ENCODE results near the gene HSD17B2.

- TF ChIP-seq POLR2AphosphoS5 (IDR thresholded peaks at IDR 0.05) (no peak), POLR2A (IDR thresholded peaks at IDR 0.05; ENCODE audit: low read depth) (no peak), CTCF (IDR thresholded peaks at IDR 0.05) (no peak), EP300 (IDR thresholded peaks at IDR 0.05) (no peak)
These were observed 32.2 kb upstream of the HSD17B2 start for GRCh38 chr16:82002831-82003230.

Data from esophagus muscularis mucosa (tissue), 4 donors.